KMS-11 (cell line): ENCODE data around the gene ZNF408.
A peak's percentile ranks its signal among the peaks of the same experiment; 100 is the strongest.

ENCODE experiments used
- H2AFZ ChIP-seq: fragments of 200-600 bp; sonication (generic); 2 replicates; pipeline ENCODE4 v1.6.1; 2016; ENCODE audit warnings: antibody characterized with exemption, mixed run types, low read depth
- H3K27ac ChIP-seq: fragments of 200-600 bp; sonication (generic); 2 replicates; pipeline ENCODE4 v1.6.1; 2016; ENCODE audit warnings: mild to moderate bottlenecking, mixed run types
- H3K27me3 ChIP-seq: fragments of 200-600 bp; sonication (generic); 2 replicates; pipeline ENCODE4 v1.6.1; 2017; ENCODE audit warnings: mild to moderate bottlenecking, low read depth, mixed run types, moderate library complexity; ENCODE audit not compliant: insufficient read depth
- H3K36me3 ChIP-seq: fragments of 200-600 bp; sonication (generic); 2 replicates; pipeline ENCODE4 v1.6.1; 2017; ENCODE audit warnings: mild to moderate bottlenecking, mixed run types; ENCODE audit not compliant: insufficient read depth
- H3K4me1 ChIP-seq: fragments of 200-600 bp; sonication (generic); 2 replicates; pipeline ENCODE4 v1.6.1; 2016; ENCODE audit warnings: mild to moderate bottlenecking, low read depth, mixed run types; ENCODE audit not compliant: poor library complexity, severe bottlenecking
- H3K4me2 ChIP-seq: fragments of 200-600 bp; sonication (generic); 2 replicates; pipeline ENCODE4 v1.7.0; 2016; ENCODE audit warnings: mild to moderate bottlenecking, mixed run types
- H3K4me3 ChIP-seq: fragments of 200-600 bp; sonication (generic); IDR thresholded peaks from 2 replicates; pipeline ENCODE4 v1.6.1; 2017; ENCODE audit warnings: low read depth, low read length, mixed read lengths; ENCODE audit not compliant: insufficient read depth
- H3K79me2 ChIP-seq: fragments of 200-600 bp; sonication (generic); 2 replicates; pipeline ENCODE4 v1.6.1; 2016; ENCODE audit warnings: low read depth, mixed run types; ENCODE audit not compliant: insufficient read depth
- H3K9ac ChIP-seq: fragments of 200-600 bp; sonication (generic); 2 replicates; pipeline ENCODE4 v1.6.1; 2016; ENCODE audit warnings: mild to moderate bottlenecking, mixed run types
- H4K20me1 ChIP-seq: fragments of 200-600 bp; sonication (generic); 2 replicates; pipeline ENCODE4 v1.6.1; 2016; ENCODE audit warnings: mild to moderate bottlenecking, mixed run types; ENCODE audit not compliant: insufficient read depth
- CTCF ChIP-seq: fragments of 200-600 bp; sonication (generic); conservative IDR thresholded peaks from 2 replicates; pipeline ENCODE4 v1.6.1; 2017; ENCODE audit warnings: low read depth, mild to moderate bottlenecking, antibody characterized with exemption, low read length, moderate library complexity, mixed read lengths

Gene ZNF408

GRCh38 chr11:46659908-46660307 is 40.9 kb upstream of the ZNF408 start:
- H3K36me3 ChIP-seq, result no peaks in the 10 kb centered on the region; the same call in 1 of the 2 replicates
- H3K4me1 ChIP-seq, result peaks cover 55% of the 10 kb centered on the region
- H4K20me1 ChIP-seq, result no peaks in the 10 kb centered on the region
- no peak overlapping the region for H3K4me3 ChIP-seq
- peak overlapping the region; percentile 68 for H3K27ac ChIP-seq
- H3K4me2 ChIP-seq, result peak overlapping the region; percentile 43; the same call in 1 of the 2 replicates
- no peaks in the 10 kb centered on the region for H3K27me3 ChIP-seq
- no peak for TF ChIP-seq CTCF
- H3K9ac ChIP-seq, result no peak overlapping the region
- no peaks in the 10 kb centered on the region for H3K79me2 ChIP-seq
- H2AFZ ChIP-seq, result no peak overlapping the region

- no peak overlapping the region for H3K27ac ChIP-seq
- no peaks in the 10 kb centered on the region for H3K36me3 ChIP-seq
Observed at GRCh38 chr11:46661836-46662235, 39.0 kb upstream of the ZNF408 start.

GRCh38 chr11:46662366-46662765 is 38.5 kb upstream of the ZNF408 start:
- H4K20me1 ChIP-seq, result no peaks in the 10 kb centered on the region
- no peak overlapping the region for H3K27ac ChIP-seq
- no peaks in the 10 kb centered on the region for H3K36me3 ChIP-seq
- no peak overlapping the region for H3K4me3 ChIP-seq
- TF ChIP-seq CTCF, result no peak
- H3K27me3 ChIP-seq, result no peaks in the 10 kb centered on the region
- no peak overlapping the region; the same call in 1 of the 2 replicates for H3K4me2 ChIP-seq
- no peak overlapping the region for H3K9ac ChIP-seq
- no peak overlapping the region for H2AFZ ChIP-seq
- peaks cover 78% of the 10 kb centered on the region for H3K4me1 ChIP-seq
- H3K79me2 ChIP-seq, result no peaks in the 10 kb centered on the region

More at GRCh38 chr11:46661836-46662235, 39.0 kb upstream of the ZNF408 start:
- Histone ChIP-seq H4K20me1 (no peaks in the 10 kb centered on the region), H3K4me1 (peaks cover 72% of the 10 kb centered on the region), H2AFZ (no peak overlapping the region), H3K79me2 (no peaks in the 10 kb centered on the region), H3K27me3 (no peaks in the 10 kb centered on the region), H3K4me2 (peak overlapping the region; percentile 10; the same call in 1 of the 2 replicates), H3K9ac (no peak overlapping the region), H3K4me3 (no peak overlapping the region)
- no peak for TF ChIP-seq CTCF

GRCh38 chr11:46663277-46663940 is 37.4 kb upstream of the ZNF408 start:
- no peak overlapping the region for H2AFZ ChIP-seq
- H3K4me2 ChIP-seq, result no peak overlapping the region
- H4K20me1 ChIP-seq, result no peaks in the 10 kb centered on the region
- no peak for TF ChIP-seq CTCF
- H3K4me3 ChIP-seq, result no peak overlapping the region
- no peaks in the 10 kb centered on the region for H3K79me2 ChIP-seq
- H3K27me3 ChIP-seq, result no peaks in the 10 kb centered on the region
- no peak overlapping the region; the same call in 1 of the 2 replicates for H3K27ac ChIP-seq
- H3K36me3 ChIP-seq, result no peaks in the 10 kb centered on the region
- peaks cover 80% of the 10 kb centered on the region for H3K4me1 ChIP-seq
- H3K9ac ChIP-seq, result no peak overlapping the region
